ENCODE results near the gene DPM2. TPM values are rescaled to one million over a fixed set of nuclear protein-coding genes. Genes with fewer than 3 reads are reported as not detected.

Gene DPM2
- total and polyA plus RNA-seq, 4 donors, result 18.2 to 26.3 (median 21.4) TPM

DNA sequence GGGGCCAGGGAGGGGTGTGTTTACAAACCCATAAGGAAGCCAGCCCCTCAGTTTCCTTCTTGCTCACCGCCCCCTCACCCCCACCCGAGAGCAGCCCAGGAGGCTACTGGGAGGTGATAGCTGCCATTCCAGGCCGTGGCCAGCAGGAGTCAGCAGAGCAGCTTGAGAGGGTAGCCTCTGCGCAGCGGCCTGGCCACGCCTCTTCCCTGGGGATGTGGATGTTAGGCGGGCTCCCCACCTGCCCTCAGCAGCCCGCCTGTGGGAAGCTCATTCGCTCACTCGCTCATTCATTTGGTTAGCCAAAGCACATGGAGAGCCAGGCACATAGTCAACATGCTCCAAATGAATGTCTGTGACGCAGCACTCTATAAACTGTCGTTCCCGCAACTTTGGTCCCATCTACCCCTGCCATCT lies 6.1 kb upstream of the DPM2 start:
- no peak overlapping the region for H3K27ac ChIP-seq (ENCODE audit: low read depth in 1 of 2, low read length in 2 of 2)
- ATAC-seq (ENCODE audit: low FRiP score) (peak; percentile 87), DNase-seq (peak; percentile 92 to 96)
- H3K27me3 ChIP-seq (ENCODE audit: control insufficient read depth in 1 of 2, insufficient read depth in 2 of 2, low read length in 1 of 2), result no peaks in the 10 kb centered on the region
- intact Hi-C loops (cut with DNase I), result loop anchor here (1.0 to 5.0 kb wide), 4 partner anchors 34 to 174 kb away; no protein-coding TSS in a partner anchor
- no peak overlapping the region for H3K4me3 ChIP-seq (ENCODE audit: low read length in 2 of 2)
- H3K4me1 ChIP-seq (ENCODE audit: control insufficient read depth in 1 of 2, insufficient read depth in 2 of 2, low read length in 2 of 2), result no peaks in the 10 kb centered on the region
- peaks cover 0 to 2% of the 10 kb centered on the region in 2 donors for H3K36me3 ChIP-seq (ENCODE audit: control insufficient read depth in 1 of 2, insufficient read depth in 2 of 2, low read length in 1 of 2)
- H3K9me3 ChIP-seq (ENCODE audit: control insufficient read depth, low read length), result no peaks in the 10 kb centered on the region
- WGBS, 2 donors, result 36 to 43% methylated on average over 12 to 13 of the region's 13 CpGs

DNA sequence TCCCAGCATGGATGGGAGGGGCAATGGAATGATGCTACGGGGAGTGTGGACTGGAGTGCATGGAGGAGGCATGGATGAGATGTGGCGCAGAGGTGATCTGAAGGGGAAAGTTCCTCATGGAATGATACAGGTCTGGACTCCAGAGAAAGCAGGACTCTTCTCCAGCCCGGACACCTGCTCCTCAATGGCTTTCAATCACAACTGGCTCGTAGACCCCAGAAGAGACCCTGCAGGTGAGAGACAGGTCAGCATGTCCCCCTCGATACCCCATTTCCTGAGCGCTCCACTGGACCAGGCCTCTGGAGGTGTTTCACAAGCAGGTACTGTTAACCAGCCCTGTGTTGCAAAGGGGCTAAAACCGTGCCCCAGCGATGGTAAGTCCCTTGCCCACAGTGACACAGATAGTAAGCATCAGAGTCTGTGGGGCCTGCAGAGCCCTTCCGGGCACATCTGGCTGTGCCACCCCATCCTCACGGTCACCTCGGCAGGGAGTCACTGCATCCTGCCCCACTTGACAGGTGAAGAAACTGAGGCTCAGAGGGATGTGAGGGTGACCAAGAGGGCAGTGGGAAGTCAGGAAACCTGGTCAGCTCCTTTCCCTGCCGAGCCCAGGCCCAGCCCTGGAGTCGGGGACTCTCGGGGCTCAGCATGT lies 5.5 kb upstream of the DPM2 start:
- Histone ChIP-seq H3K9me3 (ENCODE audit: control insufficient read depth, low read length) (no peaks in the 10 kb centered on the region), H3K36me3 (ENCODE audit: control insufficient read depth in 1 of 2, insufficient read depth in 2 of 2, low read length in 1 of 2) (peaks cover 0 to 2% of the 10 kb centered on the region in 2 donors), H3K27me3 (ENCODE audit: control insufficient read depth in 1 of 2, insufficient read depth in 2 of 2, low read length in 1 of 2) (no peaks in the 10 kb centered on the region), H3K27ac (ENCODE audit: low read depth in 1 of 2, low read length in 2 of 2) (no peak overlapping the region), H3K4me3 (ENCODE audit: low read length in 2 of 2) (no peak overlapping the region), H3K4me1 (ENCODE audit: control insufficient read depth in 1 of 2, insufficient read depth in 2 of 2, low read length in 2 of 2) (no peaks in the 10 kb centered on the region)
- WGBS, 2 donors, result 78 to 82% methylated on average over 14 of the region's 14 CpGs
- DNase-seq (no peak), ATAC-seq (ENCODE audit: low FRiP score) (no peak)
- intact Hi-C loops (cut with DNase I), result loop anchor here (1.0 to 5.0 kb wide), 4 partner anchors 34 to 174 kb away; no protein-coding TSS in a partner anchor

DNA sequence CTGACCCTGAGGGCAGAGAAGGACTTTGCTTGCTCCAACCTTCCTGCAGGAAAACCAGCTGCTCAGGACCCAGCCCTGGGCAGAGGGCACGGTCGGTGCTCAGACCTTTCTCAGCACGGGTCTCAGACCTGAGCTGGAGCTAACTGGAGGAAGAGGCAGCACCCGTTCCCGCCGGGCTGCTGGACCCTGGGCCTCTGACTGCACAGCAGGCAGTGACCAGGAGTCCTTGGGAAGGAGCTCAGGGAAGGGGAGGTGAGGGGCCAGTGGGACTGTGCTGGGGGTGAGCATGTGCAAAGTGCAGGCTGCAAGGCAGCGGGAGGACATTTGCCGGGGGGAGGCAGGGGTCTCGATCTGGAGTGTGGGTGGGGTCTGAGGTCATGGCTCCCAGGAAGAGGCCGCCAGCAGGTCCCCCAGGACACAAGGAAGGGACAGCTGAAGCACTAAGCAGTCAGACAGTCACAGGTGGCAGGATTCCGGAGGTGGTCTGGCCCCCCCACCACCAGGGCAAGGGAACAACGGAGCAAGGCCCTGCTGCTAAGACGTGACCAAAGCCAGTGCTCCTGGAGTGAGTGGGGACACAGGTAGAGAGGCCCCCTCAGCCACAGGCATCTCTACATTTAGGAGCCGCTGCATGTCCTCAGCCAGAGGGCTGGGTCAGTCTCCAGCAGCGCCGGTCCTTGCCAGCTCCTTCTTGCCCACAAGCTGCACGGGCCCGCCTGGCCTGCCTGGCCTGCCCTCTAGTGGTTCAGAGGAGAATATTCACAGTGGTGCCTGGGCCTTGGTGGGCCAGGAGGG lies 4.8 kb upstream of the DPM2 start:
- Histone ChIP-seq H3K27me3 (ENCODE audit: control insufficient read depth in 1 of 2, insufficient read depth in 2 of 2, low read length in 1 of 2) (no peaks in the 10 kb centered on the region), H3K36me3 (ENCODE audit: control insufficient read depth in 1 of 2, insufficient read depth in 2 of 2, low read length in 1 of 2) (peaks cover 0 to 2% of the 10 kb centered on the region in 2 donors), H3K4me1 (ENCODE audit: control insufficient read depth in 1 of 2, insufficient read depth in 2 of 2, low read length in 2 of 2) (no peaks in the 10 kb centered on the region), H3K9me3 (ENCODE audit: control insufficient read depth, low read length) (no peaks in the 10 kb centered on the region), H3K27ac (ENCODE audit: low read depth in 1 of 2, low read length in 2 of 2) (no peak overlapping the region), H3K4me3 (ENCODE audit: low read length in 2 of 2) (no peak overlapping the region)
- WGBS, 2 donors, result 57 to 60% methylated on average over 18 of the region's 18 CpGs
- intact Hi-C loops (cut with DNase I), result loop anchor here (1.0 to 5.0 kb wide), 4 partner anchors 35 to 175 kb away; no protein-coding TSS in a partner anchor
- DNase-seq (peak; percentile 84 to 89), ATAC-seq (ENCODE audit: low FRiP score) (peak; percentile 77)

DNA sequence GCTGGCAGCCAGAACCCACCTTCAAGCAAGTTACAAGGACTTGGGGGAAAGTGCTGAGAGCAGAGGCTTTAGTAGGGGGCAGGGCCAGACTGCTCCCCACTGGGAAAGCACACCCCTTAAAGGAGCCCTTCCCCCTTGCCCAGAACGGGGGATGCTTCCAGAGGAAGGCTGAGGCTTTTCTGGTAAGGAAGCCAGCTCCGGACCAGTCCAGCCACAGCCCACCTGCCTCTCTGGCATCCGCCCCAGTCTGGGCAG lies 4.2 kb upstream of the DPM2 start:
- intact Hi-C loops (cut with DNase I), result loop anchor here (2.0 to 5.0 kb wide), 3 partner anchors 35 to 175 kb away; no protein-coding TSS in a partner anchor
- Histone ChIP-seq H3K36me3 (ENCODE audit: control insufficient read depth in 1 of 2, insufficient read depth in 2 of 2, low read length in 1 of 2) (peaks cover 0 to 2% of the 10 kb centered on the region in 2 donors), H3K4me3 (ENCODE audit: low read length in 2 of 2) (no peak overlapping the region), H3K27ac (ENCODE audit: low read depth in 1 of 2, low read length in 2 of 2) (no peak overlapping the region), H3K4me1 (ENCODE audit: control insufficient read depth in 1 of 2, insufficient read depth in 2 of 2, low read length in 2 of 2) (no peaks in the 10 kb centered on the region), H3K27me3 (ENCODE audit: control insufficient read depth in 1 of 2, insufficient read depth in 2 of 2, low read length in 1 of 2) (no peaks in the 10 kb centered on the region), H3K9me3 (ENCODE audit: control insufficient read depth, low read length) (no peaks in the 10 kb centered on the region)
- ATAC-seq (ENCODE audit: low FRiP score) (no peak), DNase-seq (no peak)
- WGBS, 2 donors, result 67 to 79% methylated on average over 3 of the region's 3 CpGs

DNA sequence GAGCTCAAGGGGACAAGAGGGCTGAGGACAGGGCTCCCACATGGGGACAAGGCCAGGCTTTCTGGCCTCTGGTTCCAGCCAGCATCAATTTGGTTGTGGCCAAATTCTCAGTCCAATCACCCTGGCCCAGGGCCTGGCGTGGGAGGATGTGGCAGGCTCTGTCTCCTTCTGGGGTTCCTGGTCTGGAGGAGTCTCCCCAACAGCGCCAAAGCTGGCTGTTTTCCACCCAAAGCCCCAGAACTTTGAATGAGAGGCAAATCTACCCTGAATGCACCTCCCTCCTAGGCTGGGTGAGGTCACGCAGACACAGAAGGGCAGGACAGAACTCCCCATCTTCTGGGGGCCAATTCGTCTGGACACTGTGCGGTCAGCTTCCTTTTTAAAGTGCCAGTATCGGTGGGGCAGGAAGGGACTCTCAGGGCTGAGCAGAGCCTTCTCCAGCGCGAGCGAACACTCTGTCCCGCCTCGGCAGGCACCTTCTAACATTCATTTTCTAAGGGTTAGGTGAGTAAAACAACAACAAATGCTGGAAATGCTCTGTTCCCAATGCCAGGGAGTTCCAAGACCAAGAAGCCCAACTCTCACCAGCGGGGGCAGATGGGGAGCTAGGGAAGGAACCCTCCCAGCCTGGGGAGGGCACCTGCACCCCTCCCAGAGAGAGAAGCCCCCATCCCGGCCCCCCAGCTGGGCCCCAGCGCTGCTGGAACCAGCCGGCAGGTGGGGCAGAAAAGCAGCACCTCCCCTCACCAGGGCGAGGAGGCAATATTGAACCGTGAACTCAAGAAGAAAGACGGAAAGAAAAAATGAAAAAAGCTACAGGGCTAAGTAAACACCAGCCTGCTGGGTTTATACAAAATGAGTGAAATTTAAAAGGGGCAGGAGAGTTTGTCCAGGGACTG lies 3.7 kb upstream of the DPM2 start:
- Histone ChIP-seq H3K9me3 (ENCODE audit: control insufficient read depth, low read length) (no peaks in the 10 kb centered on the region), H3K27ac (ENCODE audit: low read depth in 1 of 2, low read length in 2 of 2) (no peak overlapping the region), H3K27me3 (ENCODE audit: control insufficient read depth in 1 of 2, insufficient read depth in 2 of 2, low read length in 1 of 2) (no peaks in the 10 kb centered on the region), H3K4me3 (ENCODE audit: low read length in 2 of 2) (no peak overlapping the region), H3K4me1 (ENCODE audit: control insufficient read depth in 1 of 2, insufficient read depth in 2 of 2, low read length in 2 of 2) (no peaks in the 10 kb centered on the region), H3K36me3 (ENCODE audit: control insufficient read depth in 1 of 2, insufficient read depth in 2 of 2, low read length in 1 of 2) (peaks cover 0 to 2% of the 10 kb centered on the region in 2 donors)
- intact Hi-C loops (cut with DNase I), result loop anchor here (5.0 kb wide), 2 partner anchors 36 to 176 kb away; no protein-coding TSS in a partner anchor
- WGBS, 2 donors, result 76 to 77% methylated on average over 18 of the region's 18 CpGs
- ATAC-seq (ENCODE audit: low FRiP score) (no peak), DNase-seq (peak in 1 of 2 donors; percentile 52)

DNA sequence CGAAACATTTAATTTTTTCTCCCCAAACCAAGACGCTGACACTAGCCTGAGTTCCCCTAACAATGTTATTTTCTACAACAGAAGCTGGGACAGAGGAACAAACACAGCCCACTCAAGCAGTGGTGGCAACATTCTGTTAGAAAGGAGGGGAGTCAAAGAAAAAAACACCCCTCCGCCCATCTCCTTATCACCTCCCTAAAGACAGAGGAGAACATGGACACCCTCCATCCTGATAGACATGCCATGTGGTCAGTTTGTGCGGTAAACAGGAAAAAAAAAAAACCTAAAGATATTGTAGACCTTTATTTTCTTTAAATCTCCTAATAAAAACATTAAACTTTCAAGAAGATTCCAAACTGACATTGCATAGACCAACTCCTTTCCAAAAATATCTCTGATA lies 2.9 kb upstream of the DPM2 start:
- Histone ChIP-seq H3K4me1 (ENCODE audit: control insufficient read depth in 1 of 2, insufficient read depth in 2 of 2, low read length in 2 of 2) (no peaks in the 10 kb centered on the region), H3K36me3 (ENCODE audit: control insufficient read depth in 1 of 2, insufficient read depth in 2 of 2, low read length in 1 of 2) (peaks cover 0 to 2% of the 10 kb centered on the region in 2 donors), H3K4me3 (ENCODE audit: low read length in 2 of 2) (no peak overlapping the region), H3K27me3 (ENCODE audit: control insufficient read depth in 1 of 2, insufficient read depth in 2 of 2, low read length in 1 of 2) (no peaks in the 10 kb centered on the region), H3K9me3 (ENCODE audit: control insufficient read depth, low read length) (no peaks in the 10 kb centered on the region), H3K27ac (ENCODE audit: low read depth in 1 of 2, low read length in 2 of 2) (no peak overlapping the region)
- no peak for DNase-seq
- 90% methylated on average over 4 of the region's 4 CpGs for WGBS, 2 donors
- no peak for ATAC-seq (ENCODE audit: low FRiP score)
- intact Hi-C loops (cut with DNase I), result loop anchor here (5.0 kb wide), 2 partner anchors 37 to 177 kb away; no protein-coding TSS in a partner anchor

DNA sequence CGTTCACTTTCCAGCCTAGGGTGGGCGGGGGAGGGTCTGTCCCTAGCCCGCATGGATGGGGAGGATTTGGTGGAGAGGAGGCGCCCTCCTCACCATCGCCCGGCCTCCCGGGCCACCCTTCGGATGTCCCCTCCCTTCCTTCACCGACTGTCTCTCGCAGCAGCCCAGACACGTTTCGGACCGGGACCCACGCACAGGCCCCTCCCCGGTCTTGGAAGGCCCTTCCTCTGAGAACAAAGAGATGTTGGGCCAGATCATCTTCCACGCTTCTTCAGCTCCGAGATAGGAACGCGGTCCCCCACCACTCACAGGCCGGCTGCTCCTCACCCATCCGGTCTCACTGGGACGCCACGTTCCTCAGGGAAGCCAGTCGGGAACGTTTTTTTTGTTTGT lies 640 bp upstream of the DPM2 start:
- intact Hi-C loops (cut with DNase I), result no loop called here
- Histone ChIP-seq H3K36me3 (ENCODE audit: control insufficient read depth in 1 of 2, insufficient read depth in 2 of 2, low read length in 1 of 2) (no peaks in the 10 kb centered on the region), H3K4me1 (ENCODE audit: control insufficient read depth in 1 of 2, insufficient read depth in 2 of 2, low read length in 2 of 2) (no peaks in the 10 kb centered on the region), H3K27me3 (ENCODE audit: control insufficient read depth in 1 of 2, insufficient read depth in 2 of 2, low read length in 1 of 2) (no peaks in the 10 kb centered on the region), H3K9me3 (ENCODE audit: control insufficient read depth, low read length) (no peaks in the 10 kb centered on the region), H3K4me3 (ENCODE audit: low read length in 2 of 2) (peak overlapping the region; percentile 3 to 44), H3K27ac (ENCODE audit: low read depth in 1 of 2, low read length in 2 of 2) (no peak overlapping the region)
- ATAC-seq (ENCODE audit: low FRiP score) (peak; percentile 19), DNase-seq (no peak)
- 16 to 18% methylated on average over 25 of the region's 25 CpGs for WGBS, 2 donors

DNA sequence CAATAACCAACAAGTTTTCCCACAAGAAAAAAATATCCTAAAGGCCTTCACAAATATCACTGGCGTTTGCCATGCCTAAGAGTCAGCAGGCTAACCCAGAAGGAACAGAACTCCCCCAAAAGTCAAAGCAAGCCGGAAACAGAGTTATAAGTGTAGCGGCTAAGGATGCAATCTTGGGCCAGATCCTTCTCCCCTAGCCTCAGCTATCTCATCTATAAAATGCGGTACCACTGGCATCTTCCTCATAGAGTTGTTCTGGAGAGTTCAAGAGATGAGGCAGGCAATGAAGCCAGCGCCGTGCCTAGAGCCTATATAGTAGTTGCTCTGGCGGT lies 632 bp downstream of the DPM2 start:
- Histone ChIP-seq H3K4me1 (ENCODE audit: control insufficient read depth in 1 of 2, insufficient read depth in 2 of 2, low read length in 2 of 2) (no peaks in the 10 kb centered on the region), H3K4me3 (ENCODE audit: low read length in 2 of 2) (peak overlapping the region; percentile 44 to 60), H3K27ac (ENCODE audit: low read depth in 1 of 2, low read length in 2 of 2) (no peak overlapping the region), H3K36me3 (ENCODE audit: control insufficient read depth in 1 of 2, insufficient read depth in 2 of 2, low read length in 1 of 2) (no peaks in the 10 kb centered on the region), H3K27me3 (ENCODE audit: control insufficient read depth in 1 of 2, insufficient read depth in 2 of 2, low read length in 1 of 2) (no peaks in the 10 kb centered on the region), H3K9me3 (ENCODE audit: control insufficient read depth, low read length) (no peaks in the 10 kb centered on the region)
- ATAC-seq (ENCODE audit: low FRiP score), result no peak
- no peak for DNase-seq
- intact Hi-C loops (cut with DNase I), result no loop called here
- 9 to 10% methylated on average over 7 of the region's 7 CpGs for WGBS, 2 donors
